ENCODE data around the gene PPP2R3A. TPM values are rescaled to one million over a fixed set of nuclear protein-coding genes. Genes with fewer than 3 reads are reported as not detected.
"Not testable (repeated sequence)": the region's sequence is repeated elsewhere in the genome, so short reads cannot be mapped to it uniquely, and the experiment has no call there.

Gene PPP2R3A
- total RNA-seq, 4 donors from 2014 or later, result 34.7 to 73.4 (median 38.8) TPM

DNA sequence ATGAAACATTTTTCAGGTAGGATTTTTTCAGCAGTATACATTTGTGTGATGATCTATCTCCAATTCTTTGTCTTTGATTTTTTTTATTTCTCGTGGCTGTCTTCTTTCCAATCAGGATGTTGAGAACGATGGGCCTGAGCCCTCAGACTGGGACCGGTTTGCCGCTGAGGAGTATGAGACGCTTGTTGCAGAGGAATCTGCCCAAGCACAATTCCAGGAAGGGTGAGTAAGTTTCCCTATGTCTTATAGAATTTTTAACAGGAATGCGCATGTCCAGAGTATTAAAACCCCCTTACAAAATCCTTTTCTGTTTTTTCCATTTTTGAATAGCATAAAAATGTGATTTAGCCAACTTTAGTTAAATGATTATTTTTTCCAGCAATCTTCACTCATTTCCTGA lies 140.6 kb downstream of the PPP2R3A start:
- no peaks in the 10 kb centered on the region for H3K27me3 ChIP-seq
- no peaks in the 10 kb centered on the region for H3K4me1 ChIP-seq
- no peaks in the 10 kb centered on the region for H3K9me3 ChIP-seq
- intact Hi-C loops (cut with DNase I; ENCODE audit: low total_unique reads) (no loop called here), in situ Hi-C loops (cut with MboI; ENCODE audit: low pct_ligation_motif_present in 1 of 4, low pct_unique_long_range_greater_than_20kb in 1 of 4, low sequenced_read_pairs in 3 of 4) (no loop called here)
- no peak overlapping the region for H3K27ac ChIP-seq
- TF ChIP-seq, protein P1, sequence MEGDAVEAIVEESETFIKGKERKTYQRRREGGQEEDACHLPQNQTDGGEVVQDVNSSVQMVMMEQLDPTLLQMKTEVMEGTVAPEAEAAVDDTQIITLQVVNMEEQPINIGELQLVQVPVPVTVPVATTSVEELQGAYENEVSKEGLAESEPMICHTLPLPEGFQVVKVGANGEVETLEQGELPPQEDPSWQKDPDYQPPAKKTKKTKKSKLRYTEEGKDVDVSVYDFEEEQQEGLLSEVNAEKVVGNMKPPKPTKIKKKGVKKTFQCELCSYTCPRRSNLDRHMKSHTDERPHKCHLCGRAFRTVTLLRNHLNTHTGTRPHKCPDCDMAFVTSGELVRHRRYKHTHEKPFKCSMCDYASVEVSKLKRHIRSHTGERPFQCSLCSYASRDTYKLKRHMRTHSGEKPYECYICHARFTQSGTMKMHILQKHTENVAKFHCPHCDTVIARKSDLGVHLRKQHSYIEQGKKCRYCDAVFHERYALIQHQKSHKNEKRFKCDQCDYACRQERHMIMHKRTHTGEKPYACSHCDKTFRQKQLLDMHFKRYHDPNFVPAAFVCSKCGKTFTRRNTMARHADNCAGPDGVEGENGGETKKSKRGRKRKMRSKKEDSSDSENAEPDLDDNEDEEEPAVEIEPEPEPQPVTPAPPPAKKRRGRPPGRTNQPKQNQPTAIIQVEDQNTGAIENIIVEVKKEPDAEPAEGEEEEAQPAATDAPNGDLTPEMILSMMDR (IDR thresholded peaks at IDR 0.05), result no peak
- TF ChIP-seq POLR2A (IDR thresholded peaks at IDR 0.05) (no peak), POLR2AphosphoS5 (IDR thresholded peaks at IDR 0.05) (no peak), EP300 (IDR thresholded peaks at IDR 0.05; ENCODE audit: low read depth) (no peak)
- no peak for DNase-seq
- WGBS, 2 donors (ENCODE audit: low coverage in 1 of 2), result 84 to 92% methylated on average over 4 to 6 of the region's 6 CpGs
- no peak overlapping the region for H3K4me3 ChIP-seq
- peaks cover 0 to 25% (median 0%) of the 10 kb centered on the region in 4 donors for H3K36me3 ChIP-seq

DNA sequence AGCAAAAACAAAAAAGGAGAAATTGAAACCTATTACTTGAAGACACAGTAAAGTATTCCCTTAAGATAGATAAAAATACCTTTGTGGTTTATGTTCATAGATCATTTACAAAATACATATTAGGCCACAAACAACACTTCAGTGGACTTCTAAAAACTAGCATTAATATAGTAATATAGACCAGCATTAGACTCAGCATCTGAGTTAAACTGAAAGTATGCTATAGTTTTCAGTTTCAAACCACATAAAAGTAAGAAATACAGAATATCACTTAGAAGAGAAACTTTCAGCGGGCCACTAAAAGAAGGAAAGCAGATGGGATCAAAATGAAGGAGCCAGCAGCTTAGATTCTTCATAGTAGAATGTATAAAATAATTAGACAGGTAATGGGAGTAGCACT lies 144.0 kb downstream of the PPP2R3A start:
- peaks cover 0 to 21% (median 0%) of the 10 kb centered on the region in 4 donors for H3K36me3 ChIP-seq
- intact Hi-C loops (cut with DNase I; ENCODE audit: low total_unique reads) (no loop called here), in situ Hi-C loops (cut with MboI; ENCODE audit: low pct_ligation_motif_present in 1 of 4, low pct_unique_long_range_greater_than_20kb in 1 of 4, low sequenced_read_pairs in 3 of 4) (no loop called here)
- H3K27ac ChIP-seq, result no peak overlapping the region
- H3K4me1 ChIP-seq, result no peaks in the 10 kb centered on the region
- no peak overlapping the region for H3K4me3 ChIP-seq
- no peaks in the 10 kb centered on the region for H3K27me3 ChIP-seq
- DNase-seq, result no peak
- TF ChIP-seq EP300 (IDR thresholded peaks at IDR 0.05; ENCODE audit: low read depth) (no peak), POLR2AphosphoS5 (IDR thresholded peaks at IDR 0.05) (no peak), POLR2A (IDR thresholded peaks at IDR 0.05) (no peak)
- TF ChIP-seq, protein P1 (IDR thresholded peaks at IDR 0.05), result no peak
- no peaks in the 10 kb centered on the region for H3K9me3 ChIP-seq
- 55 to 78% methylated on average over 1 of the region's 1 CpG for WGBS, 2 donors (ENCODE audit: low coverage in 1 of 2)

DNA sequence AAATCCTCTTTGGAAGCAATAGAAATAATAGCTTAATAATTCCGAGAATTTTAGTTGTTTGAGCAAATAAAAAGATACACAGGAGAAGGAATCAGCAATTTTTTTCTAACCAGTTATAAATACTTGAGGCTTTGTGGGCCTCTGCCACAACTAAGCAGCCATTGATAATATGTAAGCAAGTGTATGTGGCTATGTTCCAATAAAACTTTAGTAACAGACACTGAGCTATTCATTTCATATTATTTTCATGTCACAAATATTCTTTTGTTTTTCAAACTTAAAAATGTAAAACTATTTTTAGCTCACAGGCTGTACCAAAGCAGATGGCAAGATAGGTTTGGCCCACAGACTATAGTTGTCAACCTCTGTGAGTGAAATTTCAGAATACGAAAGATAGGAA lies 145.0 kb downstream of the PPP2R3A start:
- in situ Hi-C loops (cut with MboI; ENCODE audit: low pct_ligation_motif_present in 1 of 4, low pct_unique_long_range_greater_than_20kb in 1 of 4, low sequenced_read_pairs in 3 of 4) (no loop called here), intact Hi-C loops (cut with DNase I; ENCODE audit: low total_unique reads) (no loop called here)
- Histone ChIP-seq H3K27me3 (no peaks in the 10 kb centered on the region), H3K36me3 (peaks cover 0 to 21% (median 0%) of the 10 kb centered on the region in 4 donors), H3K9me3 (no peaks in the 10 kb centered on the region), H3K4me3 (no peak overlapping the region), H3K27ac (no peak overlapping the region), H3K4me1 (no peaks in the 10 kb centered on the region)
- DNase-seq, result no peak
- TF ChIP-seq POLR2AphosphoS5 (IDR thresholded peaks at IDR 0.05) (no peak), EP300 (IDR thresholded peaks at IDR 0.05; ENCODE audit: low read depth) (no peak), POLR2A (IDR thresholded peaks at IDR 0.05) (no peak)
- TF ChIP-seq, protein P1 (IDR thresholded peaks at IDR 0.05), result no peak
- 90 to 94% methylated on average over 2 of the region's 2 CpGs for WGBS, 2 donors (ENCODE audit: low coverage in 1 of 2)

DNA sequence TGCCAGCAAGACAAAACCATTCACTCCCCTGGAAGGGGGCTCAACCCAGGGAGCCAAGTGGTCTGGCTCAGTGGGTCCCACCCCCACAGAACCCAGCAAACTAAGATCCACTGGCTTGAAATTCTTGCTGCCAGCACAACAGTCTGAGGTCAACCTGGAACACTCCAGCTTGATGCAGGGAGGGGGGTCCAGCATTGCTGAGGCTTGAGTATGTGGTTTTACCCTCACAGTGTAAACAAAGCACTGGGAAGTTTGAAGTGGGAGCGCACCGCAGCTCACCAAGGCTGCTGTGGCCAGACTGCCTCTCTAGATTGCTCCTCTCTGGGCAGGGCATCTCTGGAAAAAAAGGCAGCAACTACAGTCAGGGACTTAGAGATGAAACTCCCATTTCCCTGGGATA lies 148.9 kb downstream of the PPP2R3A start:
- 92% methylated on average over 2 of the region's 2 CpGs; no CpG with 5 or more reads in 1 of the 2 donors for WGBS, 2 donors (ENCODE audit: low coverage in 1 of 2)
- in situ Hi-C loops (cut with MboI; ENCODE audit: low pct_ligation_motif_present in 1 of 4, low pct_unique_long_range_greater_than_20kb in 1 of 4, low sequenced_read_pairs in 3 of 4), result no loop called here
- H3K27me3 ChIP-seq, result no peaks in the 10 kb centered on the region
- no peaks in the 10 kb centered on the region for H3K4me1 ChIP-seq
- no peaks in the 10 kb centered on the region for H3K9me3 ChIP-seq
- TF ChIP-seq POLR2AphosphoS5 (IDR thresholded peaks at IDR 0.05), result no peak
- TF ChIP-seq, protein P1 (IDR thresholded peaks at IDR 0.05), result no peak
- no peak for TF ChIP-seq POLR2A (IDR thresholded peaks at IDR 0.05)
- no peak for TF ChIP-seq EP300 (IDR thresholded peaks at IDR 0.05; ENCODE audit: low read depth)
- intact Hi-C loops (cut with DNase I; ENCODE audit: low total_unique reads), result no loop called here
- DNase-seq, result no peak
- H3K27ac ChIP-seq, result no peak overlapping the region
- peaks cover 0 to 8% (median 0%) of the 10 kb centered on the region in 4 donors for H3K36me3 ChIP-seq
- no peak overlapping the region for H3K4me3 ChIP-seq

DNA sequence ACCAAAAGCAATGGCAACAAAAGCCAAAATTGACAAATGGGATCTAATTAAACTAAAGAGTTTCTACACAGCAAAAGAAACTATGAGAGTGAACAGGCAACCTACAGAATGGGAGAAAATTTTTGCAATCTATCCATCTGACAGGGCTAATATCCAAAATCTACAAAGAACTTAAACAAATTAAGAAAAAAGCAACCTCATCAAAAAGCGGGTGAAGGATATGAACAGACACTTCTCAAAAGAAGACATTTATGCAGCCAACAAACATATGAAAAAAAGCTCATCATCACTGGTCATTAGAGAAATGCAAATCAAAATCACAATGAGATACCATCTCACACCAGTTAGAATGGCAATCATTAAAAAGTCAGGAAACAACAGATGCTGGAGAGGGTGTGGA lies 153.8 kb downstream of the PPP2R3A start:
- H3K4me1 ChIP-seq; intact Hi-C loops (cut with DNase I; ENCODE audit: low total_unique reads); DNase-seq; H3K27me3 ChIP-seq; H3K36me3 ChIP-seq; in situ Hi-C loops (cut with MboI; ENCODE audit: low pct_ligation_motif_present in 1 of 4, low pct_unique_long_range_greater_than_20kb in 1 of 4, low sequenced_read_pairs in 3 of 4); H3K4me3 ChIP-seq; H3K9me3 ChIP-seq; H3K27ac ChIP-seq: not testable (repeated sequence)
- 88 to 91% methylated on average over 1 of the region's 1 CpG for WGBS, 2 donors (ENCODE audit: low coverage in 1 of 2)

DNA sequence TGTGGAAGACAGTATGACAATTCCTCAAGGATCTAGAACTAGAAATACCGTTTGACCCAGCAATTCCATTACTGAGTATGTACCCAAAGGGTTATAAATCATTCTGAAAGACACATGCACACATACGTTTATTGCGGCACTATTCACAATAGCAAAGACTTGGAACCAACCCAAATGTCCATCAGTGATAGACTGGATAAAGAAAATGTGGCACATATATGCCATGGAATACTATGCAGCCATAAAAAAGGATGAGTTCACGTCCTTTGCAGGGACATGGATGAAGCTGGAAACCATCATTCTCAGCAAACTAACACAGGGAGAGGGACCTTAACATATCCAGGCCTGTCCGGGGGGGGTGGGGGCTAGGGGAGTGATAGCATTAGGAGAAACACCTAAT lies 154.3 kb downstream of the PPP2R3A start:
- intact Hi-C loops (cut with DNase I; ENCODE audit: low total_unique reads); H3K4me3 ChIP-seq; H3K9me3 ChIP-seq; H3K27ac ChIP-seq; DNase-seq; H3K4me1 ChIP-seq; H3K27me3 ChIP-seq; H3K36me3 ChIP-seq; in situ Hi-C loops (cut with MboI; ENCODE audit: low pct_ligation_motif_present in 1 of 4, low pct_unique_long_range_greater_than_20kb in 1 of 4, low sequenced_read_pairs in 3 of 4): not testable (repeated sequence)
- WGBS, 2 donors (ENCODE audit: low coverage in 1 of 2), result 84 to 89% methylated on average over 4 to 5 of the region's 5 CpGs

Measured in transverse colon (tissue), 4 donors.